ENCODE measurements around the gene TMBIM4.

DNA sequence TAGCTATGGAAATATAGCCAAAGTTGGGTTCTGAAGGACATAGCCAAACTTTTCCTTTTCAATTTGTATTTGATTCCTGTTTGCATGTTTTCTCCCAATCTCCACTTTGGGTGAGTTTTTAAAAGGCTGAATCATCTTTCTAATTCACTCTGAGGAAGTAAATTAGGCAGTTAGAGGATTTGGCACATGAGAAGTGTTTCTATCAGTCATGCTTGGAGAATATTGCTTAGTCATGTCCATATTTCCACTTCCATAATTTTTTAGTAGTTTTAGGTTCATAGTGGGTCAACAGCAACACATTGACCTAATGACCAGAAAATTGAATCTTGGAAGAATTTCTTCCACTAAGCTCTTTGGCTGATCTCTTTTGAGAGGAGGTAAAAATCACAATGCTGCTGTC is 41.0 kb upstream of the TMBIM4 start:
- TF ChIP-seq, protein P1, sequence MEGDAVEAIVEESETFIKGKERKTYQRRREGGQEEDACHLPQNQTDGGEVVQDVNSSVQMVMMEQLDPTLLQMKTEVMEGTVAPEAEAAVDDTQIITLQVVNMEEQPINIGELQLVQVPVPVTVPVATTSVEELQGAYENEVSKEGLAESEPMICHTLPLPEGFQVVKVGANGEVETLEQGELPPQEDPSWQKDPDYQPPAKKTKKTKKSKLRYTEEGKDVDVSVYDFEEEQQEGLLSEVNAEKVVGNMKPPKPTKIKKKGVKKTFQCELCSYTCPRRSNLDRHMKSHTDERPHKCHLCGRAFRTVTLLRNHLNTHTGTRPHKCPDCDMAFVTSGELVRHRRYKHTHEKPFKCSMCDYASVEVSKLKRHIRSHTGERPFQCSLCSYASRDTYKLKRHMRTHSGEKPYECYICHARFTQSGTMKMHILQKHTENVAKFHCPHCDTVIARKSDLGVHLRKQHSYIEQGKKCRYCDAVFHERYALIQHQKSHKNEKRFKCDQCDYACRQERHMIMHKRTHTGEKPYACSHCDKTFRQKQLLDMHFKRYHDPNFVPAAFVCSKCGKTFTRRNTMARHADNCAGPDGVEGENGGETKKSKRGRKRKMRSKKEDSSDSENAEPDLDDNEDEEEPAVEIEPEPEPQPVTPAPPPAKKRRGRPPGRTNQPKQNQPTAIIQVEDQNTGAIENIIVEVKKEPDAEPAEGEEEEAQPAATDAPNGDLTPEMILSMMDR (IDR thresholded peaks at IDR 0.05; ENCODE audit: low read depth, low read length) = no peak
- no peak for TF ChIP-seq EZH2phosphoT487 (IDR thresholded peaks at IDR 0.05; ENCODE audit: low read depth)
